NCI-H345 (cell line): ENCODE data around the gene TOP1.
"Not testable (repeated sequence)": the region's sequence is repeated elsewhere in the genome, so short reads cannot be mapped to it uniquely, and the experiment has no call there.

Source experiments
- DNase-seq: peaks from one replicate; lab custom pipeline; 2025; lab: John Stamatoyannopoulos, UW

Gene TOP1

GRCh38 chr20:41094353-41095055, 65.9 kb downstream of the TOP1 start:
- no peak for DNase-seq

- DNase-seq = peak; percentile 61
Observed at GRCh38 chr20:41095110-41095969, 66.7 kb downstream of the TOP1 start.

- no peak for DNase-seq
Observed at GRCh38 chr20:41098703-41099250, 70.2 kb downstream of the TOP1 start.

- no peak for DNase-seq
Observed at GRCh38 chr20:41100001-41100480, 71.4 kb downstream of the TOP1 start.

- no peak for DNase-seq
Observed at GRCh38 chr20:41101660-41102059, 73.0 kb downstream of the TOP1 start.

GRCh38 chr20:41108531-41108930, 79.9 kb downstream of the TOP1 start:
- DNase-seq = no peak

DNA sequence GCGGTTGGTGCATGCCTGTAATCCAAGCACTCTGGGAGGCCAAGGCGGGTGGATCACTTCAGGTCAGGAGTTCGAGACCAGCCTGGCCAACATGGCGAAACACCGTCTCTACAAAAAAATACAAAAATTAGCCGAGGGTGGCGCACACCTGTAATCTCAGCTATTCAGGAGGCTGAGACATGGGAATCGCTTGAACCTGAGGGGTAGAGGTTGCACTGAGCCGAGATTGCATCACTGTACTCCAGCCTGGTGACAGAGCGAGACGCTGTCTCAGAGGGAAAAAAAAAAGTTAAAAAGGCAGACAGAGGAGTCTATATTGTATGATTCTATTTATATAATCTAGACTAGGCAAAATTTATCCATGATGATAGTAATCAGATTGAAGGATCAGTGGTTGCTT, 81.4 kb downstream of the TOP1 start:
- no peak for DNase-seq

GRCh38 chr20:41110930-41111577, 82.4 kb downstream of the TOP1 start:
- DNase-seq = no peak

- no peak for DNase-seq
Observed at GRCh38 chr20:41111578-41111951, 82.9 kb downstream of the TOP1 start.

- DNase-seq = no peak
Observed at GRCh38 chr20:41116282-41116956, 87.8 kb downstream of the TOP1 start.

DNA sequence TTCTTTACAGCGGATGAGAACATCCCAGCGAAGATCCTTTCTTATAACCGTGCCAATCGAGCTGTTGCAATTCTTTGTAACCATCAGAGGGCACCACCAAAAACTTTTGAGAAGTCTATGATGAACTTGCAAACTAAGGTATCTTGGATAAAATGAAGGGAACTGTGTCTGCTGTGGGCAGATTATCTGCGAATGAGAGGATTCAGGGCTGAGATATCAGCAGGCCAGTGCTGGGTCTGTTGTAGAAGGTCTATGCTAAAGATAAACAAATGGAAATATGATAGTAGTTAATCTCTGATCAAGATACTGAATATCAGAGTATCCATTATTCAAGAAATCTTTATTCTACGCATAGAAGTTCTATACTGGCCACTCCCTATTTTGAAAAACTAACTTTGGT, 89.5 kb downstream of the TOP1 start:
- DNase-seq = not testable (repeated sequence)

DNA sequence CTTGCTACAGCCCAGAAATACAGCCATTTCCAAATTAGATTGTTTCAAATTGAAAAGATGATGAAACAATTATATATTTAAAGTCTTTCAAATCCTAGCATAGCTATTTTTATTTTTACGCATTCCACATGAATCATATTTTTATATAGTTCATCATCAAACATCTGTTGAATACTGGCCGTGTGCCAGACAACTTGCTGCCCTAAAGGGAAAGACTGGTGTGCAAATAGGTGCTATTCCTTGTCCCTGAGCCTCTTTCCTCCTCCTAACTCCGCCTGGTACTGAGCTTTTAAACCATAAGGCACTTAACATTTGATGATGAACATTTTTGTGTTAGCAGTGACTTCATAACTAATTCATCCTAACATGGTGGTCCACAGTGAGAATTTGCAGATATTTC, 90.0 kb downstream of the TOP1 start:
- no peak for DNase-seq

GRCh38 chr20:41119614-41120561, 91.3 kb downstream of the TOP1 start:
- DNase-seq = peak; percentile 27

DNA sequence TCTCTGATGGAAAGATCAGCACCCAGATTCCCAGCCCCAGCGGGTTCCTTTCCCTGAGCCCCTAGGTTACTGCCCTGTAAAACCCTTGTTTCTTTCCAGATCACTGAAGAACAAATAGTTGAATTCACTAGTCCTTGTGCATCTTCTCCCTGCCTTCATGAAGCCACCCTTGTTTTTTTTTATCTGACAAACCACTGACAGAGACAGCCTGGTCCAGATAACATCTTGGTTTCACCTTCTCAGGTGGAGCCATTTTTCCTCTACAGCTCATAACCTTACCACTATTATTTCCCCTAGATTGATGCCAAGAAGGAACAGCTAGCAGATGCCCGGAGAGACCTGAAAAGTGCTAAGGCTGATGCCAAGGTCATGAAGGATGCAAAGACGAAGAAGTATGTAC, 92.8 kb downstream of the TOP1 start:
- no peak for DNase-seq

DNA sequence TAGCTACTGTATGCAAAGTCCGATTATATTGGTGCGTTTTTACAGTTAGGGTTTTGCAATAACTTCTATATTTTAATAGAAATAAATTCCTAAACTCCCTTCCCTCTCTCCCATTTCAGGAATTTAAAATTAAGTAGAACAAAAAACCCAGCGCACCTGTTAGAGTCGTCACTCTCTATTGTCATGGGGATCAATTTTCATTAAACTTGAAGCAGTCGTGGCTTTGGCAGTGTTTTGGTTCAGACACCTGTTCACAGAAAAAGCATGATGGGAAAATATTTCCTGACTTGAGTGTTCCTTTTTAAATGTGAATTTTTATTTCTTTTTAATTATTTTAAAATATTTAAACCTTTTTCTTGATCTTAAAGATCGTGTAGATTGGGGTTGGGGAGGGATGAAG, 95.0 kb downstream of the TOP1 start:
- DNase-seq = no peak

DNA sequence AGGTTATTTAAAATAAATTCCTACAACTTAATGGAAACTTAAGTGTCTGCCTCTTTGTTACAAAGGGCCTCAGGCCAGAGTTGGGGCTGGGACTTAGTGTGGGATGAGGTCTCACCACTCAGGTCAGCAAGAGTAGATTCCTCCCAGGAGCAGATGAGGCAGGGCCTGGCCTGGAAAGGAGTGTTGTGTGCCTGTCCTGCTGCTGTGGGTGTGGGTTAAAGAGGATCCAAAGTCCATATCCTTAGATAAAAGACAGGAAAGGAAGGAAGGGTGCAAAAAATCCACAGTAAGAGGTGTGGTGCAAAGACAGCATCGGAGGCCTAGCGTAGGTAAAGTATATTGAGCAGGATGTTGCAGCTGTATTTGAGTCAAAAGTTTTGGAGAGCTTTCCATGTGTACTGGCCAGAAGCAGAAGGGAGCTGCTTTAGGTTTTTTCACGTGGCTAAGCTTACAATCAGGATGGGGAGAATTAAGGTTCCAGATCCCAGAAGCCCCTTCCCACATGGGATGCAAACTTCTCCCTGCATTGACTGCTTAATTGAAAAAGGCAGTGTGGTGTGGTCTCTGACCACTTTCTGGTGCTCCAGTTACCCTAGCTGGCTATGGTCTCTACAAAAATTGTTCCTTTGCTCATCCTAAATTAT, 96.0 kb downstream of the TOP1 start:
- DNase-seq = no peak

- no peak for DNase-seq
Observed at GRCh38 chr20:41125530-41126457, 97.2 kb downstream of the TOP1 start.

- no peak for DNase-seq
Observed at GRCh38 chr20:41126719-41127118, 98.1 kb downstream of the TOP1 start.

DNA sequence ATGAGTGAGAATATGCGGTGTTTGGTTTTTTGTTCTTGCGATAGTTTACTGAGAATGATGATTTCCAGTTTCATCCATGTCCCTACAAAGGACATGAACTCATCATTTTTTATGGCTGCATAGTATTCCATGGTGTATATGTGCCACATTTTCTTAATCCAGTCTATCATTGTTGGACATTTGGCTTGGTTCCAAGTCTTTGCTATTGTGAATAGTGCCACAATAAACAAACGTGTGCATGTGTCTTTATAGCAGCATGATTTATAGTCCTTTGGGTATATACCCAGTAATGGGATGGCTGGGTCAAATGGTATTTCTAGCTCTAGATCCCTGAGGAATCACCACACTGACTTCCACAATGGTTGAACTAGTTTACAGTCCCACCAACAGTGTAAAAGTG, 99.7 kb downstream of the TOP1 start:
- not testable (repeated sequence) for DNase-seq
